Neutrophil (primary cell): ENCODE results near the gene UBE2J2.

ENCODE experiments used
- H3K27ac ChIP-seq: fragments of 200-600 bp; sonication (generic); 2 replicates; pipeline ENCODE4 v1.5.1; 2016; ENCODE audit warnings: mild to moderate bottlenecking, moderate library complexity
- H3K27me3 ChIP-seq: fragments of 200-600 bp; sonication (generic); 2 replicates; pipeline ENCODE4 v1.6.0; 2016; ENCODE audit warnings: mild to moderate bottlenecking
- H3K36me3 ChIP-seq: fragments of 200-600 bp; sonication (generic); 2 replicates; pipeline ENCODE4 v1.5.1; 2017
- H3K4me1 ChIP-seq, 2 experiments: fragments of 200-600 bp in 1 of 2; sonication (generic) in 1 of 2; 1 replicate in 1 of 2; 2 replicates in 1 of 2; pipeline versions ENCODE4 v1.5.1 to v1.6.1; 2013 to 2016; ENCODE audit warnings: low read depth in 1 of 2, low read length in 1 of 2, mild to moderate bottlenecking in 1 of 2, moderate library complexity in 1 of 2; ENCODE audit not compliant: control insufficient read depth in 1 of 2, insufficient read depth in 1 of 2
- H3K4me3 ChIP-seq, 2 experiments: fragments of 200-600 bp in 1 of 2; sonication (generic) in 1 of 2; 1 replicate in 1 of 2; 2 replicates in 1 of 2; pipeline ENCODE4 v1.5.1; 2013 to 2016; ENCODE audit warnings: low read depth in 1 of 2, low read length in 1 of 2, mild to moderate bottlenecking in 1 of 2, moderate library complexity in 1 of 2
- H3K9me3 ChIP-seq: fragments of 200-600 bp; sonication (generic); 2 replicates; pipeline ENCODE4 v1.5.1; 2016
- TF ChIP-seq, protein P1 (sequence below): fragments of 200-600 bp; sonication (generic); IDR thresholded peaks from 2 replicates; pipeline ENCODE4 v1.5.1; 2016; ENCODE audit warnings: antibody characterized with exemption

UBE2J2 gene

DNA sequence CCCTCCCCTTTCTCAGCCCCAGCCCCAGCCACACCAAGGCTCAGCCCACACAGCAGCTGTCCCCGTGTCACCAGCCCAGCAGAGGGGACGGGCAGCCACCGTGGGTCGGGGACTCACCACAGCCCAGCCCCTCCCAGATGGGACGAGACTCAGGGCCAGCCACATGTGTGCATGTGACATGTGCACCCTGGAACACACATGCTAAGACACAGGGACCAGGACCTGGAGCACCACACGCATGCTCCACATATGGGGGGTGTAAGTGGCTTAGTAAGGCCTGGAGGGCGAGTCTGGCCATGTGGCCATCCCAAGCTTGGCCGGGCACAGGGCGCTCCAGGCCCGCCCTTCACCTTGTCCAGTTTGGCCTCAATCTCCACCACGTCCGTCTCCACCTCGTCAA is 30.1 kb upstream of the UBE2J2 start:
- TF ChIP-seq, protein P1, sequence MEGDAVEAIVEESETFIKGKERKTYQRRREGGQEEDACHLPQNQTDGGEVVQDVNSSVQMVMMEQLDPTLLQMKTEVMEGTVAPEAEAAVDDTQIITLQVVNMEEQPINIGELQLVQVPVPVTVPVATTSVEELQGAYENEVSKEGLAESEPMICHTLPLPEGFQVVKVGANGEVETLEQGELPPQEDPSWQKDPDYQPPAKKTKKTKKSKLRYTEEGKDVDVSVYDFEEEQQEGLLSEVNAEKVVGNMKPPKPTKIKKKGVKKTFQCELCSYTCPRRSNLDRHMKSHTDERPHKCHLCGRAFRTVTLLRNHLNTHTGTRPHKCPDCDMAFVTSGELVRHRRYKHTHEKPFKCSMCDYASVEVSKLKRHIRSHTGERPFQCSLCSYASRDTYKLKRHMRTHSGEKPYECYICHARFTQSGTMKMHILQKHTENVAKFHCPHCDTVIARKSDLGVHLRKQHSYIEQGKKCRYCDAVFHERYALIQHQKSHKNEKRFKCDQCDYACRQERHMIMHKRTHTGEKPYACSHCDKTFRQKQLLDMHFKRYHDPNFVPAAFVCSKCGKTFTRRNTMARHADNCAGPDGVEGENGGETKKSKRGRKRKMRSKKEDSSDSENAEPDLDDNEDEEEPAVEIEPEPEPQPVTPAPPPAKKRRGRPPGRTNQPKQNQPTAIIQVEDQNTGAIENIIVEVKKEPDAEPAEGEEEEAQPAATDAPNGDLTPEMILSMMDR: no peak

DNA sequence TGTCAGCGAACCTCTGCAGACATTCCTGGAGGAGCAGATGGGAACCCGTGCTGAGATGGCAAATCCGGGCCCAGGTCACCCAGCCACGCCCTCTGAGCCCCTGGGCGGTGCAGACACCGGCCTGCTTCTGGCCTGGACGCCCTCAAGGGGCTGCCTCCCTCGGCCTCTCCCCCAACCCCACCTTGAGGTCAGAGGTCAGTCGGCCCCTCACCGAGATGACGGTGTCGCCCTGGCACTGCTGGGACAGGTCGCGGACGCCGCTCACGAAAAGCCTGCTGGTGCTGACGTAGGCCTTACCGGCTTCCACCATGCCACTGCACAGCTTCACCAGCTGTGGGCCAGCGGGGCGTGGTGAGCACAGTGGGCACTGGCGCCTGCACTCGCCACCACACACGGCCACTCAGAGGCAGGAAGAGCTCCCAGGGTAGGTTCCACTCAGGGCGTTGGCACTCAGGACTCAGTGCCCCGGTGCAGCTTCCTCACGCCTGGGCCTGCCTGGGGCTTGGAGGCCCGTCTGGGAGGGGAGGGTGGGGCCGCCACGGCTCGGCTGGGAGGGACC is 29.4 kb upstream of the UBE2J2 start:
- H3K4me3 ChIP-seq: no peak overlapping the region
- no peak overlapping the region for H3K27ac ChIP-seq
- peaks cover 2% of the 10 kb centered on the region for H3K36me3 ChIP-seq

More for the DNA sequence above, 30.1 kb upstream of the UBE2J2 start:
- no peaks in the 10 kb centered on the region for H3K36me3 ChIP-seq
- no peak overlapping the region for H3K27ac ChIP-seq
- H3K4me3 ChIP-seq: no peak overlapping the region
- peaks cover 28 to 33% of the 10 kb centered on the region in 2 experiments for H3K4me1 ChIP-seq
- no peaks in the 10 kb centered on the region for H3K9me3 ChIP-seq
- H3K27me3 ChIP-seq: no peaks in the 10 kb centered on the region

DNA sequence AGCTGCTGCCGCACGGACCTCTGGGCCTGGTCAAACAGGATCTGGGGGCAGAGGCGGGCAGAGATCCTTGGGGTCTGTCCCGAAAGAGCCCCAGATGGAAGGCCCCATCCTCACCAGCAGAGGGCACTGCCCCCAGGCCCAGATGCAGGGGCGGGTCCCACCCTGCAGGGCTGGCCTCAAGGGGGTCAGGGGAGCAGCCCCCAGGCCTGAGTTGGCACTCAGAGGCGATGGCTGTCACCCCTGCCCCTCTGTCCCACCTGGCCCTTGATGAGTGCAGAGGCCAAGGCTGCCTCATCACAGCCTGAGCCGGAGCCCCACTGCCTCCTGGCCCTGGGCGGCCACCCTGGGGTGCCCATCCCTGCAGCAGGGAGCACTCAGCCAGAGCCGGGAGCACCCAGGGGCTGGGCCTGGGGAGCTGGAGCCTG is 28.4 kb upstream of the UBE2J2 start:
- peaks cover 23 to 27% of the 10 kb centered on the region in 2 experiments for H3K4me1 ChIP-seq

More for the DNA sequence above, 29.4 kb upstream of the UBE2J2 start:
- peaks cover 28 to 31% of the 10 kb centered on the region in 2 experiments for H3K4me1 ChIP-seq
- H3K9me3 ChIP-seq: no peaks in the 10 kb centered on the region
- no peaks in the 10 kb centered on the region for H3K27me3 ChIP-seq
- TF ChIP-seq, protein P1: no peak

DNA sequence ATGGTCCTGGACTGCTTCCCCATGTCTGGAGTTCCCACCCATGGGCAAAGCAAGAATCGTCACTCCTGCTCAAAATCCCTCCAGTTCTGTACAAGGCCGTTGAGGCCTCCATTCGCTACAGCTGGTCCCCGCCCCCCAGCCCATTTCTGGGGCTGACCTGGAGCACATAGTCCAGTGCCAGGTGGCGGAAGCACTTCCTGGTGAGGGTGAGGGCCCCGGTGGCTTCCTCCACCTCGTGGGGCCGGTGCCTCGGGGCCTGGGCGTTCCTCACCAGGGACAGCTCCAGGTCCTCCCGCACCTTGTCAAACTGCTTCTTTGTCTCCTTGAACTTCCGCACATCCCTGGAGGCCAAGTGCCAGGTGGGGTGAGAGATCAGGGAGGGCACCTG is 26.7 kb upstream of the UBE2J2 start:
- H3K4me1 ChIP-seq: peaks cover 7 to 10% of the 10 kb centered on the region in 2 experiments
- no peaks in the 10 kb centered on the region for H3K27me3 ChIP-seq

More for the DNA sequence above, 28.4 kb upstream of the UBE2J2 start:
- no peaks in the 10 kb centered on the region for H3K27me3 ChIP-seq
- H3K27ac ChIP-seq: no peak overlapping the region
- H3K36me3 ChIP-seq: peaks cover 8% of the 10 kb centered on the region
- TF ChIP-seq, protein P1: no peak
- H3K9me3 ChIP-seq: no peaks in the 10 kb centered on the region
- no peak overlapping the region for H3K4me3 ChIP-seq

DNA sequence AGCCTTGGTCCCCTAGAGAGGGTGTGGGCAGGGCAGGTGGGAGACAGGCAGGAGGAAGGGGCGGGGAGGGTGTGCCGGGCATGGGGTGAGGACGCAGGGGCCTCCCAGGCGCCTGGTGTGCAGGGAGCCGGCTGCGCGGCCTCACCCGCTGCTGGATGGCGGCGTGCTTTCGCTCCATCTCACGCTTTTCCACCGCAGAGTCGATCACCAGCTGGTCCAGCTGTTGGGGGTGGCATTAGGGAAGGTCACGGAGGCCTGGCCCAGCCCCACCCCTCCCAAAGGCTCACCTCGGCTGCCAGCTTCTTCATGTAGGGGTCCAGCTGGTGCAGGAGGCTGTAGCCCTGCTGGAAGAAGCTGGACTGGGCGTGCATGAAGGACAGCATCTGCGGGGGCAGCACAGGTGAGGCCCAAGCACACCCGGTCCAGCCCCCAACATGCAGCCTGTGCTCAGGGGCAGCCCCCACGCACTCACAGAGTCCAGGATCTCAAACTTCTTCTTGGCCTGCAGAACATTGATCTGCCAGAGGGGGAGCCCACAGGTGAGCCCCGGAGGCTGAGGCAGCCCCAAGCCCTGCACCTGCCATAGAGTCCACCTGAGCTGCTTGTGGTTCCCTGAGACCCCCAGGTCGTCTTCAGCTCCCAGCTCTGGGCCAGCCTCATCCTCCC is 26.2 kb upstream of the UBE2J2 start:
- Histone ChIP-seq H3K27me3 (no peaks in the 10 kb centered on the region), H3K4me1 (peaks cover 1 to 5% of the 10 kb centered on the region in 2 experiments), H3K9me3 (no peaks in the 10 kb centered on the region), H3K27ac (no peak overlapping the region), H3K4me3 (no peak overlapping the region), H3K36me3 (peaks cover 29% of the 10 kb centered on the region)
- TF ChIP-seq, protein P1: no peak

More for the DNA sequence above, 26.7 kb upstream of the UBE2J2 start:
- Histone ChIP-seq H3K4me3 (no peak overlapping the region), H3K9me3 (no peaks in the 10 kb centered on the region), H3K27ac (no peak overlapping the region), H3K36me3 (peaks cover 24% of the 10 kb centered on the region)
- TF ChIP-seq, protein P1: no peak
